Gastroesophageal sphincter (tissue), 3 donors: ENCODE measurements around the gene SENP7.

Experiments
- EP300 ChIP-seq: sonication (generic); formaldehyde crosslinking; IDR thresholded peaks from one replicate; pipeline ENCODE4 v1.6.1; 2017; ENCODE audit warnings: antibody characterized with exemption, mild to moderate bottlenecking
- TF ChIP-seq, protein P1 (sequence below), 4 experiments: fragments of 200-600 bp in 2 of 4; fragments of 450-650 bp in 2 of 4; sonication (generic) in 1 of 4; IDR thresholded peaks; one replicate each; pipeline ENCODE4 v1.5.1; 2017 to 2019; ENCODE audit warnings: antibody characterized with exemption in 4 of 4, mild to moderate bottlenecking in 2 of 4, moderate library complexity in 2 of 4

DNA sequence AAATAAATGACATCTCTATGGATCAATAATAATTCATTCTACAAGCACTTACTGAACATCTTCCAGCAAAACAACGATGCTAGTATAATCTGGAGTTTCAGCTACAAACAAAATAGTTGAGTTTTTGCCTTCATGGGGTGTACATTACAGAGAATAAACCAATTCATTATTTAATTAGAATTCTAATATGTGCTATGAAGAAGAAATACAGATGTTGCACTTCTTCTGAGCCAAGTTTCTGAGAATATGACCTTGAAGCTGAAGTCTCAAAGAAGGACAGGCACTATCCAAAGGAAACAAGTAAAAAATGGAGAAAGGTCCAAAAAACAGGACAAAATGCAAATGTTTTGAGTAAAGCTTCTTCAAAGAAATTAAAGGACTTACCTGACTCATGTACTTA lies 94.2 kb downstream of the SENP7 start:
- TF ChIP-seq, protein P1, sequence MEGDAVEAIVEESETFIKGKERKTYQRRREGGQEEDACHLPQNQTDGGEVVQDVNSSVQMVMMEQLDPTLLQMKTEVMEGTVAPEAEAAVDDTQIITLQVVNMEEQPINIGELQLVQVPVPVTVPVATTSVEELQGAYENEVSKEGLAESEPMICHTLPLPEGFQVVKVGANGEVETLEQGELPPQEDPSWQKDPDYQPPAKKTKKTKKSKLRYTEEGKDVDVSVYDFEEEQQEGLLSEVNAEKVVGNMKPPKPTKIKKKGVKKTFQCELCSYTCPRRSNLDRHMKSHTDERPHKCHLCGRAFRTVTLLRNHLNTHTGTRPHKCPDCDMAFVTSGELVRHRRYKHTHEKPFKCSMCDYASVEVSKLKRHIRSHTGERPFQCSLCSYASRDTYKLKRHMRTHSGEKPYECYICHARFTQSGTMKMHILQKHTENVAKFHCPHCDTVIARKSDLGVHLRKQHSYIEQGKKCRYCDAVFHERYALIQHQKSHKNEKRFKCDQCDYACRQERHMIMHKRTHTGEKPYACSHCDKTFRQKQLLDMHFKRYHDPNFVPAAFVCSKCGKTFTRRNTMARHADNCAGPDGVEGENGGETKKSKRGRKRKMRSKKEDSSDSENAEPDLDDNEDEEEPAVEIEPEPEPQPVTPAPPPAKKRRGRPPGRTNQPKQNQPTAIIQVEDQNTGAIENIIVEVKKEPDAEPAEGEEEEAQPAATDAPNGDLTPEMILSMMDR (IDR thresholded peaks at IDR 0.05): no peak
- no peak for TF ChIP-seq EP300
